GM23338 (cell line): Measurements from ENCODE around the gene SOAT2. TPM values are rescaled to one million over a fixed set of nuclear protein-coding genes. Genes with fewer than 3 reads are reported as not detected.

Experiments
- ATAC-seq: fragments of 200-7000 bp; cut with Tn5 transposase; 3 replicates; pipeline ENCODE4 v1.9.1; 2020
- DNase-seq: peaks from one replicate; pipeline ENCODE4 v3.0.0-alpha.2; 2015; ENCODE audit warnings: low spot score
- H2AFZ ChIP-seq: fragments of 200-600 bp; sonication (generic); 2 replicates; pipeline ENCODE4 v1.8.0; 2016; ENCODE audit warnings: antibody characterized with exemption, mild to moderate bottlenecking, moderate library complexity
- H3F3A ChIP-seq: fragments of 200-600 bp; sonication (generic); replicated peaks from 2 replicates; pipeline ENCODE4 v1.8.0; 2017; ENCODE audit warnings: antibody characterized with exemption, mixed run types, low read depth
- H3K27ac ChIP-seq: fragments of 200-600 bp; sonication (generic); 2 replicates; pipeline ENCODE4 v1.6.1; 2016; ENCODE audit warnings: low read depth
- H3K27me3 ChIP-seq: fragments of 200-600 bp; sonication (generic); 2 replicates; pipeline ENCODE4 v1.8.0; 2016; ENCODE audit warnings: mild to moderate bottlenecking, mixed run types, moderate library complexity; ENCODE audit not compliant: insufficient read depth
- H3K36me3 ChIP-seq: fragments of 200-600 bp; sonication (generic); 2 replicates; pipeline ENCODE4 v1.8.0; 2016; ENCODE audit warnings: mild to moderate bottlenecking; ENCODE audit not compliant: insufficient read depth
- H3K4me1 ChIP-seq: fragments of 200-600 bp; sonication (generic); 2 replicates; pipeline ENCODE4 v1.8.0; 2016; ENCODE audit warnings: mild to moderate bottlenecking, moderate library complexity; ENCODE audit not compliant: insufficient read depth
- H3K4me2 ChIP-seq: fragments of 200-600 bp; sonication (generic); 2 replicates; pipeline ENCODE4 v1.7.1; 2017; ENCODE audit warnings: mixed run types
- H3K4me3 ChIP-seq: fragments of 200-600 bp; sonication (generic); 2 replicates; pipeline ENCODE4 v1.6.1; 2016; ENCODE audit warnings: mixed run types
- H3K79me2 ChIP-seq: fragments of 200-600 bp; sonication (generic); replicated peaks from 2 replicates; pipeline ENCODE4 v1.8.0; 2017; ENCODE audit warnings: mild to moderate bottlenecking; ENCODE audit not compliant: insufficient read depth
- H3K9me2 ChIP-seq: fragments of 200-600 bp; sonication (generic); 2 replicates; pipeline ENCODE4 v1.8.0; 2017; ENCODE audit not compliant: insufficient read depth
- H4K20me1 ChIP-seq: fragments of 200-600 bp; sonication (generic); replicated peaks from 2 replicates; pipeline ENCODE4 v1.8.0; 2017; ENCODE audit warnings: mild to moderate bottlenecking; ENCODE audit not compliant: insufficient read depth
- H3K27ac Mint-ChIP-seq: 2 replicates; pipeline ENCODE4 v1.8.0; 2020; ENCODE audit warnings: inconsistent platforms, mild to moderate bottlenecking, moderate library complexity, mixed read lengths
- H3K27me3 Mint-ChIP-seq: 3 replicates; pipeline ENCODE4 v1.8.0; 2022; ENCODE audit warnings: low read depth, mild to moderate bottlenecking, moderate library complexity, mixed read lengths, inconsistent platforms; ENCODE audit not compliant: insufficient read depth, poor library complexity
- H3K36me3 Mint-ChIP-seq: 3 replicates; pipeline ENCODE4 v1.8.0; 2021; ENCODE audit warnings: low read depth, mild to moderate bottlenecking, inconsistent platforms, moderate library complexity, mixed read lengths
- H3K4me1 Mint-ChIP-seq: 3 replicates; pipeline ENCODE4 v1.8.0; 2020; ENCODE audit warnings: mild to moderate bottlenecking, inconsistent platforms, mixed read lengths
- H3K4me3 Mint-ChIP-seq: 3 replicates; pipeline ENCODE4 v1.8.0; 2021; ENCODE audit warnings: moderate library complexity, mild to moderate bottlenecking, inconsistent platforms, mixed read lengths
- H3K9me3 Mint-ChIP-seq: 3 replicates; pipeline ENCODE4 v1.8.0; 2020; ENCODE audit warnings: moderate library complexity, mild to moderate bottlenecking, inconsistent platforms, mixed read lengths
- CREB1 ChIP-seq: fragments of 250-450 bp; sonication (Bioruptor Pico); IDR thresholded peaks from 2 replicates; pipeline ENCODE4 v1.5.0; 2020; ENCODE audit warnings: low read depth, mild to moderate bottlenecking, moderate library complexity
- EZH2 ChIP-seq: fragments of 200-600 bp; sonication (generic); IDR thresholded peaks from one replicate; pipeline ENCODE4 v1.8.0; 2017; ENCODE audit warnings: antibody characterized with exemption, mild to moderate bottlenecking, low read depth; ENCODE audit not compliant: unreplicated experiment
- EZH2phosphoT487 ChIP-seq: fragments of 200-600 bp; sonication (generic); IDR thresholded peaks from one replicate; pipeline ENCODE4 v1.8.1; 2018; ENCODE audit warnings: antibody characterized with exemption; ENCODE audit not compliant: unreplicated experiment
- JUNB ChIP-seq: IDR thresholded peaks from one replicate; pipeline ENCODE4 v1.6.1; 2016; ENCODE audit warnings: antibody characterized with exemption; ENCODE audit not compliant: unreplicated experiment
- NANOG ChIP-seq: IDR thresholded peaks from 2 replicates; pipeline ENCODE4 v1.6.1; 2016; ENCODE audit warnings: antibody characterized with exemption, borderline replicate concordance
- POLR2AphosphoS5 ChIP-seq: IDR thresholded peaks from 2 replicates; pipeline ENCODE4 v1.6.1; 2016; ENCODE audit warnings: antibody characterized with exemption, low read depth
- STAT1 ChIP-seq: IDR thresholded peaks from one replicate; pipeline ENCODE4 v1.6.1; 2016; ENCODE audit warnings: antibody characterized with exemption; ENCODE audit not compliant: unreplicated experiment
- ZNF114 ChIP-seq: fragments of 250-450 bp; sonication (Bioruptor Pico); IDR thresholded peaks from 2 replicates; pipeline ENCODE4 v1.5.0; 2020; ENCODE audit warnings: mild to moderate bottlenecking, moderate library complexity
- ZNF331 ChIP-seq: fragments of 250-450 bp; sonication (Bioruptor Pico); IDR thresholded peaks from 2 replicates; pipeline ENCODE4 v1.5.0; 2020; ENCODE audit warnings: low read depth, mild to moderate bottlenecking, moderate library complexity
- polyA plus RNA-seq: library from polyadenylated mRNA; unstranded; fragments of >200 nt; fragmentation: Nextera tagmentation; extraction: Ambion mirVana; gene quantifications from 2 replicates; pipeline ENCODE4 v1.2.1, GENCODE V29; 2016
- total RNA-seq: library from RNA; depleted of rRNA; stranded (reverse); fragments of >200 nt; shearing (Covaris generic); gene quantifications from 2 replicates; pipeline ENCODE4 v1.2.3, GENCODE V29; 2014
- TF ChIP-seq, protein P1 (sequence below): IDR thresholded peaks from 2 replicates; pipeline ENCODE4 v1.6.1; 2016; ENCODE audit warnings: antibody characterized with exemption
- TF ChIP-seq, protein P2 (sequence below): IDR thresholded peaks from one replicate; pipeline ENCODE4 v1.6.1; 2018; ENCODE audit warnings: antibody characterized with exemption; ENCODE audit not compliant: unreplicated experiment
- TF ChIP-seq, protein P3 (sequence below): fragments of 250-450 bp; sonication (Bioruptor Pico); IDR thresholded peaks from 2 replicates; pipeline ENCODE4 v1.5.0; 2020; ENCODE audit warnings: mild to moderate bottlenecking, moderate library complexity
- TF ChIP-seq, protein P4 (sequence below), 2 experiments: fragments of 200-600 bp in 1 of 2; sonication (generic) in 1 of 2; conservative IDR thresholded peaks; 2 replicates each; pipeline versions ENCODE4 v1.5.1 to v1.6.1; 2016 to 2017; ENCODE audit warnings: antibody characterized with exemption in 2 of 2, low read depth in 2 of 2, mild to moderate bottlenecking in 2 of 2, moderate library complexity in 1 of 2

The SOAT2 gene
- total and polyA plus RNA-seq, 2 experiments from 2014 or later, result not detected

DNA sequence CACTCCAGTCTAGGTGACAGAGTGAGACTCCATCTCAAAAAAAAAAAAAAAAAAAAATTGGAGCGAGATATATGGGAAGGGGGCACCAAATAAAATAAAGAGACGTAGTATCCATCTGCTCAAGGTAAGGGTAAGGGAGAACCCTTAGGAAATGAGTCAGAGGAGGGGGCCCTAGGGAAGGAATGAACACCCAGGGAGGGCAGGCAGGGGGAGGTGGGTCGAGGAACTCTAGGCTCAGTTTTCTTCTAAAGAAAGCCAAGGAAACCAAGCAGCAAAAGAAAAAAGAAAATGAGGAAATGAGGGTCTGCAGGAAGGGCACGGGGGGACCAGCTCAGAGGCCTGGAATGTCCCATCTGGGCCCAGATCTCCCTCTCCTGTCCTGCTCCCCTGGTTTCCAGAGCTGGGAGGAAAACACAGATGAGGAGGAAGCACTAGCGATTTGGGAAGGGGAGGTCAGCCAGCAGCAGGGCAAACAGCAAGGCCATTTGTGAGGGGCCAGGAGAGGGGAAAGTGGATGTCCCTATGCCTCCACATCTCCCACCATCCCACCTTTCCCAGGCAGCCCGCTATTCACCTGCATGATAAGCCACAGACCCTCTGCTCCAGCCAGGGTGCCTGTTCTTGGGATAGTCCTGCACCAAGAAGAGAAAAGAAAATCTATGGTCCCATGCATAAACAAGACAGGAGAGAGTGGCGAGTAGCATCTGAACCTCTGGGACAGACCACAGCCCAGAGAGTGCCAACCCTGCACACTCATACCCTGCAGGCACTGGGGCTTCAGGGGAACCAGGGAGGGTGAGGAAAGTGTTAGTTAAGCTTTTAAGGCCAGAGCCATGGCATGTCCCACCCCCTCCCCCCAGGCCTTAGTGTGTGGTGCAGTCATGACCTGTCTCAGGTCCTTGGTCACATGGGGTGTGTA, 36.0 kb upstream of the SOAT2 start:
- H3K4me1 Mint-ChIP-seq, result peaks cover 42% of the 10 kb centered on the region
- TF ChIP-seq EZH2 (no peak), NANOG (no peak), ZNF114 (CRISPR knock-in tag) (no peak), POLR2AphosphoS5 (no peak), CREB1 (no peak), JUNB (no peak), EZH2phosphoT487 (no peak), STAT1 (no peak), ZNF331 (CRISPR knock-in tag) (no peak)
- TF ChIP-seq, protein P1, sequence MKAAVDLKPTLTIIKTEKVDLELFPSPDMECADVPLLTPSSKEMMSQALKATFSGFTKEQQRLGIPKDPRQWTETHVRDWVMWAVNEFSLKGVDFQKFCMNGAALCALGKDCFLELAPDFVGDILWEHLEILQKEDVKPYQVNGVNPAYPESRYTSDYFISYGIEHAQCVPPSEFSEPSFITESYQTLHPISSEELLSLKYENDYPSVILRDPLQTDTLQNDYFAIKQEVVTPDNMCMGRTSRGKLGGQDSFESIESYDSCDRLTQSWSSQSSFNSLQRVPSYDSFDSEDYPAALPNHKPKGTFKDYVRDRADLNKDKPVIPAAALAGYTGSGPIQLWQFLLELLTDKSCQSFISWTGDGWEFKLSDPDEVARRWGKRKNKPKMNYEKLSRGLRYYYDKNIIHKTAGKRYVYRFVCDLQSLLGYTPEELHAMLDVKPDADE, result no peak
- TF ChIP-seq, protein P2, sequence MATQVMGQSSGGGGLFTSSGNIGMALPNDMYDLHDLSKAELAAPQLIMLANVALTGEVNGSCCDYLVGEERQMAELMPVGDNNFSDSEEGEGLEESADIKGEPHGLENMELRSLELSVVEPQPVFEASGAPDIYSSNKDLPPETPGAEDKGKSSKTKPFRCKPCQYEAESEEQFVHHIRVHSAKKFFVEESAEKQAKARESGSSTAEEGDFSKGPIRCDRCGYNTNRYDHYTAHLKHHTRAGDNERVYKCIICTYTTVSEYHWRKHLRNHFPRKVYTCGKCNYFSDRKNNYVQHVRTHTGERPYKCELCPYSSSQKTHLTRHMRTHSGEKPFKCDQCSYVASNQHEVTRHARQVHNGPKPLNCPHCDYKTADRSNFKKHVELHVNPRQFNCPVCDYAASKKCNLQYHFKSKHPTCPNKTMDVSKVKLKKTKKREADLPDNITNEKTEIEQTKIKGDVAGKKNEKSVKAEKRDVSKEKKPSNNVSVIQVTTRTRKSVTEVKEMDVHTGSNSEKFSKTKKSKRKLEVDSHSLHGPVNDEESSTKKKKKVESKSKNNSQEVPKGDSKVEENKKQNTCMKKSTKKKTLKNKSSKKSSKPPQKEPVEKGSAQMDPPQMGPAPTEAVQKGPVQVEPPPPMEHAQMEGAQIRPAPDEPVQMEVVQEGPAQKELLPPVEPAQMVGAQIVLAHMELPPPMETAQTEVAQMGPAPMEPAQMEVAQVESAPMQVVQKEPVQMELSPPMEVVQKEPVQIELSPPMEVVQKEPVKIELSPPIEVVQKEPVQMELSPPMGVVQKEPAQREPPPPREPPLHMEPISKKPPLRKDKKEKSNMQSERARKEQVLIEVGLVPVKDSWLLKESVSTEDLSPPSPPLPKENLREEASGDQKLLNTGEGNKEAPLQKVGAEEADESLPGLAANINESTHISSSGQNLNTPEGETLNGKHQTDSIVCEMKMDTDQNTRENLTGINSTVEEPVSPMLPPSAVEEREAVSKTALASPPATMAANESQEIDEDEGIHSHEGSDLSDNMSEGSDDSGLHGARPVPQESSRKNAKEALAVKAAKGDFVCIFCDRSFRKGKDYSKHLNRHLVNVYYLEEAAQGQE, result no peak
- TF ChIP-seq, protein P3, sequence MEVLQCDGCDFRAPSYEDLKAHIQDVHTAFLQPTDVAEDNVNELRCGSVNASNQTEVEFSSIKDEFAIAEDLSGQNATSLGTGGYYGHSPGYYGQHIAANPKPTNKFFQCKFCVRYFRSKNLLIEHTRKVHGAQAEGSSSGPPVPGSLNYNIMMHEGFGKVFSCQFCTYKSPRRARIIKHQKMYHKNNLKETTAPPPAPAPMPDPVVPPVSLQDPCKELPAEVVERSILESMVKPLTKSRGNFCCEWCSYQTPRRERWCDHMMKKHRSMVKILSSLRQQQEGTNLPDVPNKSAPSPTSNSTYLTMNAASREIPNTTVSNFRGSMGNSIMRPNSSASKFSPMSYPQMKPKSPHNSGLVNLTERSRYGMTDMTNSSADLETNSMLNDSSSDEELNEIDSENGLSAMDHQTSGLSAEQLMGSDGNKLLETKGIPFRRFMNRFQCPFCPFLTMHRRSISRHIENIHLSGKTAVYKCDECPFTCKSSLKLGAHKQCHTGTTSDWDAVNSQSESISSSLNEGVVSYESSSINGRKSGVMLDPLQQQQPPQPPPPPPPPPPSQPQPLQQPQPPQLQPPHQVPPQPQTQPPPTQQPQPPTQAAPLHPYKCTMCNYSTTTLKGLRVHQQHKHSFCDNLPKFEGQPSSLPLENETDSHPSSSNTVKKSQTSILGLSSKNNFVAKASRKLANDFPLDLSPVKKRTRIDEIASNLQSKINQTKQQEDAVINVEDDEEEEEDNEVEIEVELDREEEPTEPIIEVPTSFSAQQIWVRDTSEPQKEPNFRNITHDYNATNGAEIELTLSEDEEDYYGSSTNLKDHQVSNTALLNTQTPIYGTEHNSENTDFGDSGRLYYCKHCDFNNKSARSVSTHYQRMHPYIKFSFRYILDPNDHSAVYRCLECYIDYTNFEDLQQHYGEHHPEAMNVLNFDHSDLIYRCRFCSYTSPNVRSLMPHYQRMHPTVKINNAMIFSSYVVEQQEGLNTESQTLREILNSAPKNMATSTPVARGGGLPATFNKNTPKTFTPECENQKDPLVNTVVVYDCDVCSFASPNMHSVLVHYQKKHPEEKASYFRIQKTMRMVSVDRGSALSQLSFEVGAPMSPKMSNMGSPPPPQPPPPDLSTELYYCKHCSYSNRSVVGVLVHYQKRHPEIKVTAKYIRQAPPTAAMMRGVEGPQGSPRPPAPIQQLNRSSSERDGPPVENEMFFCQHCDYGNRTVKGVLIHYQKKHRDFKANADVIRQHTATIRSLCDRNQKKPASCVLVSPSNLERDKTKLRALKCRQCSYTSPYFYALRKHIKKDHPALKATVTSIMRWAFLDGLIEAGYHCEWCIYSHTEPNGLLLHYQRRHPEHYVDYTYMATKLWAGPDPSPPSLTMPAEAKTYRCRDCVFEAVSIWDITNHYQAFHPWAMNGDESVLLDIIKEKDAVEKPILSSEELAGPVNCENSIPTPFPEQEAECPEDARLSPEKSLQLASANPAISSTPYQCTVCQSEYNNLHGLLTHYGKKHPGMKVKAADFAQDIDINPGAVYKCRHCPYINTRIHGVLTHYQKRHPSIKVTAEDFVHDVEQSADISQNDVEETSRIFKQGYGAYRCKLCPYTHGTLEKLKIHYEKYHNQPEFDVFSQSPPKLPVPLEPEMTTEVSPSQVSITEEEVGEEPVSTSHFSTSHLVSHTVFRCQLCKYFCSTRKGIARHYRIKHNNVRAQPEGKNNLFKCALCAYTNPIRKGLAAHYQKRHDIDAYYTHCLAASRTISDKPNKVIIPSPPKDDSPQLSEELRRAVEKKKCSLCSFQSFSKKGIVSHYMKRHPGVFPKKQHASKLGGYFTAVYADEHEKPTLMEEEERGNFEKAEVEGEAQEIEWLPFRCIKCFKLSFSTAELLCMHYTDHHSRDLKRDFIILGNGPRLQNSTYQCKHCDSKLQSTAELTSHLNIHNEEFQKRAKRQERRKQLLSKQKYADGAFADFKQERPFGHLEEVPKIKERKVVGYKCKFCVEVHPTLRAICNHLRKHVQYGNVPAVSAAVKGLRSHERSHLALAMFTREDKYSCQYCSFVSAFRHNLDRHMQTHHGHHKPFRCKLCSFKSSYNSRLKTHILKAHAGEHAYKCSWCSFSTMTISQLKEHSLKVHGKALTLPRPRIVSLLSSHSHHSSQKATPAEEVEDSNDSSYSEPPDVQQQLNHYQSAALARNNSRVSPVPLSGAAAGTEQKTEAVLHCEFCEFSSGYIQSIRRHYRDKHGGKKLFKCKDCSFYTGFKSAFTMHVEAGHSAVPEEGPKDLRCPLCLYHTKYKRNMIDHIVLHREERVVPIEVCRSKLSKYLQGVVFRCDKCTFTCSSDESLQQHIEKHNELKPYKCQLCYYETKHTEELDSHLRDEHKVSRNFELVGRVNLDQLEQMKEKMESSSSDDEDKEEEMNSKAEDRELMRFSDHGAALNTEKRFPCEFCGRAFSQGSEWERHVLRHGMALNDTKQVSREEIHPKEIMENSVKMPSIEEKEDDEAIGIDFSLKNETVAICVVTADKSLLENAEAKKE, result no peak
- TF ChIP-seq, protein P4, sequence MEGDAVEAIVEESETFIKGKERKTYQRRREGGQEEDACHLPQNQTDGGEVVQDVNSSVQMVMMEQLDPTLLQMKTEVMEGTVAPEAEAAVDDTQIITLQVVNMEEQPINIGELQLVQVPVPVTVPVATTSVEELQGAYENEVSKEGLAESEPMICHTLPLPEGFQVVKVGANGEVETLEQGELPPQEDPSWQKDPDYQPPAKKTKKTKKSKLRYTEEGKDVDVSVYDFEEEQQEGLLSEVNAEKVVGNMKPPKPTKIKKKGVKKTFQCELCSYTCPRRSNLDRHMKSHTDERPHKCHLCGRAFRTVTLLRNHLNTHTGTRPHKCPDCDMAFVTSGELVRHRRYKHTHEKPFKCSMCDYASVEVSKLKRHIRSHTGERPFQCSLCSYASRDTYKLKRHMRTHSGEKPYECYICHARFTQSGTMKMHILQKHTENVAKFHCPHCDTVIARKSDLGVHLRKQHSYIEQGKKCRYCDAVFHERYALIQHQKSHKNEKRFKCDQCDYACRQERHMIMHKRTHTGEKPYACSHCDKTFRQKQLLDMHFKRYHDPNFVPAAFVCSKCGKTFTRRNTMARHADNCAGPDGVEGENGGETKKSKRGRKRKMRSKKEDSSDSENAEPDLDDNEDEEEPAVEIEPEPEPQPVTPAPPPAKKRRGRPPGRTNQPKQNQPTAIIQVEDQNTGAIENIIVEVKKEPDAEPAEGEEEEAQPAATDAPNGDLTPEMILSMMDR (conservative IDR thresholded peaks at IDR 0.05; ENCODE audit: low read depth in 2 of 2), result no peak
- Histone ChIP-seq H3F3A (no peaks in the 10 kb centered on the region), H3K9me2 (no peaks in the 10 kb centered on the region), H3K79me2 (no peaks in the 10 kb centered on the region), H3K4me2 (no peak overlapping the region), H2AFZ (no peak overlapping the region), H3K27me3 (0 out of 2 replicates have a peak, but pooled peaks cover 3% of the 10 kb centered on the region), H4K20me1 (no peaks in the 10 kb centered on the region), H3K27ac (no peak overlapping the region), H3K4me3 (no peak overlapping the region), H3K36me3 (no peaks in the 10 kb centered on the region; the same call in 1 of the 2 replicates), H3K4me1 (peaks cover 18% of the 10 kb centered on the region)
- ATAC-seq, result no peak
- no peak overlapping the region; the same call in 2 of the 3 replicates for H3K4me3 Mint-ChIP-seq
- H3K36me3 Mint-ChIP-seq, result peaks cover 3% of the 10 kb centered on the region; the same call in 1 of the 3 replicates
- H3K9me3 Mint-ChIP-seq, result no peaks in the 10 kb centered on the region
- no peak overlapping the region for H3K27ac Mint-ChIP-seq
- peaks cover 16% of the 10 kb centered on the region for H3K27me3 Mint-ChIP-seq
- DNase-seq, result no peak
